LHCN-M2 (cell line): ENCODE results near the gene EGR4. TPM values are rescaled to one million over a fixed set of nuclear protein-coding genes. Genes with fewer than 3 reads are reported as not detected.
A peak's percentile ranks its signal among the peaks of the same experiment; 100 is the strongest.

Experiments used
- DNase-seq: peaks from one replicate; pipeline ENCODE4 v3.0.0-alpha.2; 2012; ENCODE audit warnings: low read depth
- total RNA-seq: library from RNA; depleted of rRNA; stranded (reverse); fragments of >200 nt; gene quantifications from 2 replicates; pipeline ENCODE4 v1.2.3, GENCODE V29; 2014

The EGR4 gene
- total RNA-seq, 1 experiment from 2014 or later = not detected

GRCh38 chr2:73290049-73290839 lies 3.1 kb downstream of the EGR4 start:
- DNase-seq = peak; percentile 36

GRCh38 chr2:73289304-73289703 lies 4.0 kb downstream of the EGR4 start:
- DNase-seq = no peak

GRCh38 chr2:73286134-73286655 lies 7.2 kb downstream of the EGR4 start:
- no peak for DNase-seq

- no peak for DNase-seq
Measured at GRCh38 chr2:73285159-73285739, 8.1 kb downstream of the EGR4 start.

- no peak for DNase-seq
Measured at GRCh38 chr2:73284296-73285158, 8.8 kb downstream of the EGR4 start, which contains the start of gene FBXO41. Gene FBXO41 (minus strand): TSS chr2:73284478. CDS start chr2:73269630, 14,848 bp downstream.

GRCh38 chr2:73283545-73284295 lies 9.6 kb downstream of the EGR4 start:
- DNase-seq = no peak

GRCh38 chr2:73282924-73283544 lies 10.3 kb downstream of the EGR4 start:
- DNase-seq = no peak

- no peak for DNase-seq
Measured at GRCh38 chr2:73281244-73281643, 12.1 kb downstream of the EGR4 start.

GRCh38 chr2:73279852-73280251 lies 13.5 kb downstream of the EGR4 start:
- DNase-seq = no peak

- no peak for DNase-seq
Measured at GRCh38 chr2:73272270-73272669, 21.1 kb downstream of the EGR4 start.

- no peak for DNase-seq
Measured at GRCh38 chr2:73269686-73270465, 23.5 kb downstream of the EGR4 start.

GRCh38 chr2:73268830-73269685 lies 24.3 kb downstream of the EGR4 start:
- DNase-seq = no peak

GRCh38 chr2:73268366-73268829 lies 24.9 kb downstream of the EGR4 start:
- DNase-seq = no peak

GRCh38 chr2:73267008-73267407 lies 26.3 kb downstream of the EGR4 start:
- DNase-seq = no peak

GRCh38 chr2:73266061-73266901 lies 27.1 kb downstream of the EGR4 start:
- peak; percentile 78 for DNase-seq

GRCh38 chr2:73265298-73266060 lies 27.9 kb downstream of the EGR4 start:
- DNase-seq = no peak

- DNase-seq = no peak
Measured at GRCh38 chr2:73264783-73265182, 28.6 kb downstream of the EGR4 start.
